NCI-H2196 treated with DMSO at 0.1 percent for 48 hours (cell line): ENCODE data around the gene PFKFB1.

Experiments used
- DNase-seq: peaks from one replicate; lab custom pipeline; 2025; ENCODE audit not compliant: unreplicated experiment; lab: John Stamatoyannopoulos, UW

The PFKFB1 gene

GRCh38 chrX:54994099-54994498 is at the start of gene PFKFB1:
PFKFB1 (minus strand) TSS chrX:54994188; CDS start chrX:54994007, 181 bp downstream.
- no peak for DNase-seq

DNA sequence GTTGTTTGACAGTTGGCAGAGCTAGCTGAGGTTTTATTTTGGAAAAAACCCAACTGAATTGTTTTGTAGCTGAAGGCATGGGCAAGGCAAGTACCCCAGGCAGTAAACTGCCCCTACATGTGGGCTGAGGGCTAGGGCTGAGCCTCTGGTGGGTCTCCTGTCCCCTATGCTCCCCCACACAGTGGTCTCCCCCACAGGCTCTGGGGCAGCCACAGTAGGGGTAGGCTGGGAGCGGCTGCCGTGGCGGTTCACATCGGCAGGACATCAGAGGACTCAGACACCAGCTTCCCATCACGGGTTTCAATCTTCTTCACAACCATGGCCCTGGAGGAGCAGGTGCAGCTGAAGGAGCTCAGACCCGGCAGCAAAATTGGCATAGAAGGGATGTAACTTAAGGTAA is 47.5 kb upstream of the PFKFB1 start:
- no peak for DNase-seq

- DNase-seq = no peak
These were observed 45.5 kb upstream of the PFKFB1 start for GRCh38 chrX:55039471-55039870.

DNA sequence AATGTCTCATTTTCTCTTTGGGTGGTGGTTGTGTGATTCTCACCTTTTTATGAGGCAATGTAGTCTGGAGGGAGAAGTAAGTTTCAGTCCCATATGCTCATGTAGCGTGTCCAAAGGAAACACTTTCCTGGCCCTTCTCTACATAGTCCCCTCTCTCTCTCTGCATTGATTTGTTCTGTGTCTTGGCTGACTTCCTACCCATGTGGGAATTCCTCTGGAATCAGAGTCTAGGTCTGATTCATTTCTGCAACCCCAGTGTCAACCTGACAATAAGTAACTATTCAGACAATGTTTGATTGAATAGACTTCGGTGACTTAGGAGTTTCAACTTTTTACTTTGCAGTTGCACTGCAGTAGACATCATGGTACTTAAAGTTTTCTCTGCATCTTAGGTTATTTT is 39.4 kb upstream of the PFKFB1 start:
- DNase-seq = no peak

DNA sequence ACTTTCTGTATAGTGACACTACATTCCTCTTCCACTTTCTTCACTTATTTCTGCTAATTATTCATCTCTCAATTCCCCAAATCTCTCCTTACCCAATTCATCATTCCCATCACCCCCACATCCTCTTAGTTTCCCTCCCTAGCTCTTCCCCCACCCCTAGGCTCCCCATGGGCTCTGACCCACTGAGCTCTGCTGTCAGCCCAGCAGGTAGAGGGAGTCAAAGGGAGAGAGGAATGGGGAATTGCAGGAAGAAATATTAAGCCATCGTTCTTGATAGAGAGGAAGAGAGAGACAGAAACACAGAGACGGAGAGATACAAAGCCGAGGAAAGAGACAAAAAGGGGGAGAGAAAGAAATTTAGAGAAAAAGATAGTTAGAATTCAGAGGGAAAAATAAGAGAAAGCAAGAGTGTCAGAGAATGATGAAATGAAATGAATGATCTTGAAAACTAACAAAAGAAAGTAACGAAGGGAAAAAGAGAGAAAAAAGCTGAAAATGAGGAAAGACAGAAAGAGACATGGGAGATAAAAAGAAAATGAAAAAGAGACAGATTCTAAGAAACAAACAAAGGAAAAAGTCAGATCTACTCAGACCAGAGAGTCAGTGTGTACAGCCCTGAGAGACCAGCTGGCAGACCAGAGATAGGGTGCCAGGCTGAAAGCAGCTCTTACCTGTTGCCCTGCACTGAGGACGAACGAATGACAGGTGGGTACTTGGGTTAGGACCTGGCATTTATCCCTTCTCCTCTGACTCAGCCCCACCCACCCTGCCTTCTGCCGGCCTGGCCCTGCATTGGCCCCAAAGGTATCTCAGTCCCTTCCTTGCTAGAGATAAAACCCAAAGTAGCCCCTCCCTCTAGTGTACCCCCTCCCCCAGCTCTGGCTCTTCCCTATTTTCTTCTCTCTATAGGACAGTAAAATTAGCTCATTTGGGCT is 36.5 kb upstream of the PFKFB1 start, which contains the start of gene ALAS2:
TSS of gene ALAS2 (minus strand) at position 707 of the 935 bp plus-strand sequence. CDS start 4,977 bp downstream, outside the sequence.
- DNase-seq = no peak

GRCh38 chrX:55029291-55029690 is 35.3 kb upstream of the PFKFB1 start:
- no peak for DNase-seq

GRCh38 chrX:55028611-55029010 is 34.6 kb upstream of the PFKFB1 start:
- no peak for DNase-seq

DNA sequence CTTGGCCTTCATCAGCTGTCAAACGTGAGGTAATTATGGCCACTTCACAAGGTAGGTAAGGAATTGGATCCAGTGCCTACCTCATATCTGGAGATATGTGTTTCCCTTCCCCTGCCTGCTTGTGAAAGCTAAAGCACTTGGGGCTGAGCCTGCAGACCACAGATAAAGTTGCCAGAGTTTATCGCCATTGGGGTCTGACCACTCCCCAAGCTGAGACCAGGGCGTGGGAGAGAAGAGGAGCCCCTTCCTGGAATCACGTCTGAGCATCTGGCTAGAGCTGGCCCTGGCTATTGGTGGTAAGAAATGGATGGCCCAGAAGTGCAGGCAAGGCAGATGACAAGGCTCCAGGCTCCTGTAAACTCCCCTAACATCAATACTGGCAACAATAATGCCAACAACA is 34.1 kb upstream of the PFKFB1 start:
- DNase-seq = no peak

GRCh38 chrX:55026840-55027239 is 32.9 kb upstream of the PFKFB1 start:
- DNase-seq = no peak

DNA sequence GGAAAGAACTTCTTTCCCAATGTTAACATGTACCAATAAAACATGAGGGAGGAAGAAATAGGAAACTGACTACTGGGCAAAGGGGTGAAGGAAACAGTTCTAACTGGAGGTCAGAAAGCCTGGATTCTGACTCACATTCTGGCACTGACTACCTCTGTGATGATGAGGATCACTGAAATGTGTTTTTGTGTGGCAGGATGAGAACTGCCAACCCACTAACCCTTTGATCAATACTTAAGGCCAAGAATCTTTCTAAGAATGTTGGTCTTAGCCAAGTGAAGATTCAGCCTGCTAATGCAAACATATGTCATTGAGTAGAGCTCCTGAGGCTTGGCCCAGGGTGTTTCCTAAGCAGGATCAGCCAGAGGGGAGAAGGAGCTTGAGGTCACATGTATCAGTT is 32.2 kb upstream of the PFKFB1 start:
- no peak for DNase-seq

DNA sequence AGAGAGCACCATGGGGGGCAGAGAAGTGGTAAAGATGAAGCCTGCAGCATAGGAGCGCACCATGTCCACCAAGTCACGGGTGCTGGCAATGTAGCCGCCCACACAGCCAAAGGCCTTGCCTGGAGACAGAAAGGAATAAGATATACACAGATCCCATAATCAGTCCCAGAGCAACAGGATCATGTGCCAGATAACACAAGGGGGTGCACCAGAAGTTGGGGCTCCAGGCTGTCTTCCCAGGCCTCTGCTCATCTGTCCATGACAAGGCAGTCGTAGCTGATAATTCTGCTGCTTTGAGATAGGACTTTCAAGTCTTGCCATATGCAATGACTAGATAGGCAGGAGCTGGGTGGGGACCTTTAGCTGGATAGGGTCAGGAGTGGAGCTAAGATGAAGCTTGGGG is 20.9 kb upstream of the PFKFB1 start:
- no peak for DNase-seq

GRCh38 chrX:55011294-55011693 is 17.3 kb upstream of the PFKFB1 start:
- no peak for DNase-seq

DNA sequence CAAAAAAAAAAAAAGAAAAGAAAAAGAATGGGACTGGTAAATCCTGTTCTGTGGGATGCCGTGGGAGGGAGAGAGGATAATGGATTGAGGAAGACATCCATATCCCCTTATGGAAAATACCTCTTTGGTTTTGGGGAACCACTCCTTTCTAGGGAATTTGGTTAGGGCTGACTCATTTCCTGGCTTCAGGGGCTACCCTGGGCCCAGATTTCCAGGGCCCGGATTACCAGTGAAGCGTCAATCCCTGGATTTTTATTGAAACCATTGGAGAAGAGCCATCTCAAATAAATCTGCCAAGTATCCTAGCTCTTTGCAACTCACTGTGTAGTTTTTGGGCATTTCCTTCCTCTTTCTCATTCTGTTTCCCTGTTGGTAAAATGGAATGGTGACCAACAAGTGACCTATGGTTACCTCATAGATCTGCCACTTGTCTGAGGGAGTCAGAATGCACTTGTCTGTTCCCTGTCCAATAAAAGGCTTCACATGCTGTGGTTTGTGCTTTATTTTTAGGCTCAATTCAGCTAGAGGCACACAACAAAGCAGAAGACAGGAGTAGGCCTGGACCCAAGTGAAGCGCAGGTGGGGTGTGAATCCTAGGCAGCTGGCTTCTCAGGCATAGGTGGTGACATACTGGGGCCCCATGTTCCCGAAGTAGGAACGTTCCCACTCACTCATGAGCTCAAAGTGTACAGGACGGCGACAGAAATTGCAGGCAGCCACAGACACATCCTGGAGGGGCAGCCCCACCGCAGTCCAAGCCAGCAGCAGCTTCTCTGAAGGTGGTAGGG is 14.8 kb upstream of the PFKFB1 start:
- no peak for DNase-seq

DNA sequence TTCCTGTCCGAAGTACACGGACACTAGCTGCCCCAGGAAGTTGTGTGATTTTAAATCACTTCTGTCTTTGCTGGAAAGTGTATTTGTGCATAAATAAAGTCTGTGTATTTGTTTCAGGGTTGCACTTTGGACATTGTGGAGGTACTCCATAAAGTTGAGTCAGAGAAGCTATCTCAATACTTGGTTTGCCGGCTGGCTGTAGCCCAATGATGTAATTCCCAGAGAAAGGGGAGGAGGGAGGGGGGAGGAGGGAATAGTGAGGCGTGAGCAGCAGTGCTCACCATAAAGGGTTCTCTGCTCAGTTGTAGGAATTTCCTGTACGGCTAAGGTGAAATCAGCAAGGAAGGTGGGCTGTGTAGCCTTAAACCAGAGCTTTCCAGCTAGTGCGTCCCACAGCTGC is 13.7 kb upstream of the PFKFB1 start:
- no peak for DNase-seq

DNA sequence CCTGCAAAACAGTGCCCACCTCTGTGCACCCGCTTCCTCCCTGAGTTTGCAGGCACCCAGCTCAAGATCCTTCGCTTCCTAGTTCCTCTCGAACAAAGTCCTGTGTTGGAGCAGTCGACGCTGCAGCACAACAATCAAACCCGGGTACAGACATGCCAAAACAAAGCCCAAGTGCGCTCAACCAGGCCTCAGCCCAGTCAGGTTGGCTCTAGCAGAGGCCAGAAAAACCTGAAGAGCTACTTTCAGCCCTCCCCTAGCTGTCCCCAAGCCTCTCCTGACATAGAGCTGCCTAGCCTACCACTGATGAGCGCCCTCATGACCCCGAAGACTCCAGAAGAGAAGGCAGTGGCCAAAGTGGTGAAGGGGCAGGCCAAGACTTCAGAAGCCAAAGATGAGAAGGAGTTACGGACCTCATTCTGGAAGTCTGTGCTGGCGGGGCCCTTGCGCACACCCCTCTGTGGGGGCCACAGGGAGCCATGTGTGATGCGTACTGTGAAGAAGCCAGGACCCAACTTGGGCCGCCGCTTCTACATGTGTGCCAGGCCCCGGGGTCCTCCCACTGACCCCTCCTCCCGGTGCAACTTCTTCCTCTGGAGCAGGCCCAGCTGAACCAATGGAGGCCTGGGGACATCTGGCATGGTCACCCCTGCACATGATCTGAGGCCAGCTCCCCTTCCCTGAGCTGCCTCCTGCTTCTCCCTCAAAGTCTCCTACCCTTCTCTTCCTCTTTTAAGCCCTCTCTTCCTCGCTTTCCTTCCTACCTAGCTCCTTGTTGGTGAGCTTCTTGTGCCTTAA is 13.0 kb upstream of the PFKFB1 start:
- no peak for DNase-seq

- DNase-seq = no peak
These were observed 11.3 kb upstream of the PFKFB1 start for GRCh38 chrX:55005256-55005655.

DNA sequence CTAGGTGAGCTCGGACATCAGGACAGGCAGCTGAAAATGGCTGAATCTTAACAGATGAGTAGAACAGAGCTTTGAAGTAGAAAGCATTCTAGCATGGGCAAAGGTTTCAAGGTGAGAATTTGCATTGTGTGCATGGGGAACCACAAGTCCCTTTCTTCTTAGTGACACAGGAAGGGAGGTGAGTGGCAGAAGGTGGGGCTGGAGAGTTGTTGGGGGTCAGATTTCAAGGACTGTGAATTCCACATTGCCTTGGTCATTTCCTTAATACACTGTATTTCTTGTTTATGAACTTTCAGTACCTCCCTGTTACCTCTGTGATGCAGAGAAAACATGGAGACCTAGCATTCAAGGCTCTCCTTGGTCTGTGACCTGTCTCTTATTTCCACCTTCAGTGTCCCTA is 10.2 kb upstream of the PFKFB1 start:
- no peak for DNase-seq

GRCh38 chrX:54999717-55000598 is 6.0 kb upstream of the PFKFB1 start, which contains the start of gene APEX2:
APEX2 (plus strand) TSS chrX:55000363; CDS start chrX:55000423, 60 bp downstream.
- peak; percentile 78 for DNase-seq

DNA sequence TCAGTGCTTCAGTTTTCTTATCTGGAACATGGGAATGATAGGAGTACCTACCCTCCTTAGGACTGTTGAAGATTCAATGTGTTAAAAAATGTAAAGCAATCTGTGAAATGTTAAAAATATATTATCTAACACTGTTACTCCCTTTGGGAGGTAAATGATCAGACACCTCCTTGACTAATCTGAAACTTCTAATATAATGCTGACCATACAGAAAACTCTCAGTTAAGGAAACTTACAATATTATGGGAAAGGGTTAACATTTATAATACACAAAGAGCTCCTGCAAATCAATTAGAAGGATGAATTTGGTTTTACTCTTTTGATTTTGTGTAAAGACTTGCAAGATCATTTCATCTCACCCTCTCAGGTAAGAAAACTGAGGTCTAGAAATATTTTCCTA is 1.6 kb upstream of the PFKFB1 start:
- DNase-seq = no peak
